NB4 (cell line): ENCODE results near the gene VWA2.

Experiments used
- DNase-seq: peaks from one replicate; pipeline ENCODE4 v3.0.0; 2010; ENCODE audit warnings: low read depth
- H3K4me3 ChIP-seq: one replicate; pipeline ENCODE4 v1.5.1; 2011; ENCODE audit warnings: mild to moderate bottlenecking, low read depth, low read length, moderate library complexity
- CTCF ChIP-seq: IDR thresholded peaks from one replicate; pipeline ENCODE4 v1.5.1; 2012; ENCODE audit warnings: low read depth, low read length
- MAX ChIP-seq: IDR thresholded peaks from 2 replicates; pipeline ENCODE4 v1.6.1; 2011; ENCODE audit warnings: low read depth, low read length
- MYC ChIP-seq: IDR thresholded peaks from 2 replicates; pipeline ENCODE4 v1.6.1; 2011; ENCODE audit warnings: low read depth, low read length
- POLR2A ChIP-seq: IDR thresholded peaks from 2 replicates; pipeline ENCODE4 v1.6.1; 2011; ENCODE audit warnings: mild to moderate bottlenecking; ENCODE audit not compliant: insufficient read length; ENCODE audit errors: extremely low read depth

VWA2 gene

GRCh38 chr10:114239117-114239993, at the start of gene VWA2:
VWA2 (plus strand) TSS chr10:114239254; CDS start chr10:114248714, 9,460 bp downstream.
- no peak within 1 kb of the TSS for H3K4me3 ChIP-seq
- no peak for TF ChIP-seq MAX
- TF ChIP-seq MYC = no peak
- TF ChIP-seq POLR2A = no peak
- TF ChIP-seq CTCF = no peak
- DNase-seq = no peak

- DNase-seq = no peak
- TF ChIP-seq MYC = no peak
- TF ChIP-seq MAX = no peak
- TF ChIP-seq POLR2A = no peak
- TF ChIP-seq CTCF = no peak
- no peak overlapping the region for H3K4me3 ChIP-seq
Observed at GRCh38 chr10:114189700-114190099, 49.4 kb upstream of the VWA2 start.

- DNase-seq = no peak
- TF ChIP-seq POLR2A (no peak), CTCF (no peak), MAX (no peak), MYC (no peak)
- no peak overlapping the region for H3K4me3 ChIP-seq
Observed at GRCh38 chr10:114195079-114195478, 44.0 kb upstream of the VWA2 start.

GRCh38 chr10:114199239-114199638, 39.8 kb upstream of the VWA2 start:
- TF ChIP-seq POLR2A (no peak), CTCF (no peak), MAX (no peak), MYC (no peak)
- H3K4me3 ChIP-seq = no peak overlapping the region
- no peak for DNase-seq

- TF ChIP-seq CTCF (no peak), MAX (no peak), MYC (no peak), POLR2A (no peak)
- H3K4me3 ChIP-seq = no peak overlapping the region
- DNase-seq = no peak
Observed at GRCh38 chr10:114202812-114203211, 36.2 kb upstream of the VWA2 start.
